ENCODE measurements around the gene PPP1R13B. TPM values are rescaled to one million over a fixed set of nuclear protein-coding genes. Genes with fewer than 3 reads are reported as not detected.
"Not testable (repeated sequence)": the region's sequence is repeated elsewhere in the genome, so short reads cannot be mapped to it uniquely, and the experiment has no call there.

PPP1R13B gene
- total and polyA plus RNA-seq, 2 experiments from 2014 or later: 88.5 to 124 TPM

- DNase-seq (ENCODE audit: low read depth in 1 of 2, low spot score in 1 of 2); H3K9me3 ChIP-seq (ENCODE audit: low read depth); H3K4me1 ChIP-seq (ENCODE audit: low read depth); H3K4me3 ChIP-seq; H3K27ac ChIP-seq; H3K27me3 ChIP-seq: not testable (repeated sequence)
- H3K36me3 ChIP-seq: peaks cover 56% of the 10 kb centered on the region
- TF ChIP-seq CTCF (IDR thresholded peaks at IDR 0.05; ENCODE audit: low read depth, low read length): peak; percentile 11
Observed at GRCh38 chr14:103793192-103793591, 54.2 kb downstream of the PPP1R13B start.

DNA sequence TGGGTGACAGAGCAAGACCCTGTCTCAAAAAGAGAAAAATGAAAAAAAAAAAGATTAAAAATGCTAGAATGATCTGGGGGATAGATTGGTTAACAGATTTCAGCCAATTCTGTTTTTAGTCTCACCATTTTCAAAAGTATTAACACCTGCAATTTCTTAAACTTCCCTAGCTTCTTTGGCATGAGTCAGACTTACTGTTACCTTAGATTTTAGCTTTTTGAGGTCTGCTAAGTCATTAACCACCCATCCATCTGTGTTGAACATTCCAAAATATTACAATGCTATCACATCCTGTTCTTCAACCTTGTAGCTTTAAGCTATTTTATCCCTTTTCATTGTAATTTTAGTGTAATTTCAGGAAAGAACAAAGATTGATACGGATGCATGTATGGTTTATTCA lies 59.3 kb downstream of the PPP1R13B start:
- Histone ChIP-seq H3K9me3 (ENCODE audit: low read depth) (no peaks in the 10 kb centered on the region), H3K27me3 (no peaks in the 10 kb centered on the region), H3K4me1 (ENCODE audit: low read depth) (no peaks in the 10 kb centered on the region), H3K4me3 (no peak overlapping the region), H3K27ac (no peak overlapping the region), H3K36me3 (peaks cover 57% of the 10 kb centered on the region)
- no peak for DNase-seq (ENCODE audit: low read depth in 1 of 2, low spot score in 1 of 2)
- TF ChIP-seq CTCF (IDR thresholded peaks at IDR 0.05; ENCODE audit: low read depth, low read length): no peak

DNA sequence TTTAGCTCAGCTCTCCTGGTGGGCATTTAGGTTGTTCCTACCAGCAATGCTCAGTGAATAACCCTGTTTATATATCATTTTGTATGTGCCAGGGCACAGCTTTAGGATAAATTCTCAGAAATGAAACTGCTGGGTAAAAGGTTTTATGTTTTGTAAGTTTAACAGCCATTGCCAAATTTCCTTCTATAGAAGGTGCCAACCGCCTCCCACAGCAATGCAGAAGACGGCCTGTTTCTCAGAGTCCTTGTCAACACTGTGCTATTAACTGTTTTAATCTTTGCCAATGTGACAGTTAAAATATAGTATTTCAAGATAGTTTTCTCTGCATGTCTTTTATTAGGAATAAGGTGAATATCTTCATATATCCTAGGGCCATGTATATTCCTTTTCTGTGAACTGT lies 65.0 kb downstream of the PPP1R13B start:
- Histone ChIP-seq H3K27me3 (no peaks in the 10 kb centered on the region), H3K4me1 (ENCODE audit: low read depth) (no peaks in the 10 kb centered on the region), H3K27ac (no peak overlapping the region), H3K9me3 (ENCODE audit: low read depth) (no peaks in the 10 kb centered on the region), H3K36me3 (peaks cover 49% of the 10 kb centered on the region), H3K4me3 (no peak overlapping the region)
- no peak for DNase-seq (ENCODE audit: low read depth in 1 of 2, low spot score in 1 of 2)
- no peak for TF ChIP-seq CTCF (IDR thresholded peaks at IDR 0.05; ENCODE audit: low read depth, low read length)

DNA sequence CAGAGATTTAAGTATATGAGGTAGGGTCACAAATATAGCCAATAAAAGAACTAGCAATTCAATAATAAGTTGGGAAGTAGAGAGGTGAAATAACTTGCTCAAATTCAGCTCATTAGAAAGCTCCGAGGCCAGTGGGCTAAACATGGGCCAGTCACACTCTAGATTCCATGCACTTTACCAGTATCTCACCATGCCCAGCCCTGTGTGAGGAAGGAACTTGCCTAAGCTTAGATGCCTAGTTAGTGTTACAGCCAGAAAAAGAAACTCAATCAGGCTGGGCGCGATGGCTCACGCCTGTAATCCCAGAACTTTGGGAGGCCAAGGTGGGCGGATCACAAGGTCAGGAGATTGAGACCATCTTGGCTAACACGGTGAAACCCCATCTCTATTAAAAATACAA lies 71.1 kb downstream of the PPP1R13B start:
- H3K27ac ChIP-seq; H3K9me3 ChIP-seq (ENCODE audit: low read depth); H3K4me1 ChIP-seq (ENCODE audit: low read depth); H3K4me3 ChIP-seq; H3K27me3 ChIP-seq; DNase-seq (ENCODE audit: low read depth in 1 of 2, low spot score in 1 of 2): not testable (repeated sequence)
- peaks cover 44% of the 10 kb centered on the region for H3K36me3 ChIP-seq

DNA sequence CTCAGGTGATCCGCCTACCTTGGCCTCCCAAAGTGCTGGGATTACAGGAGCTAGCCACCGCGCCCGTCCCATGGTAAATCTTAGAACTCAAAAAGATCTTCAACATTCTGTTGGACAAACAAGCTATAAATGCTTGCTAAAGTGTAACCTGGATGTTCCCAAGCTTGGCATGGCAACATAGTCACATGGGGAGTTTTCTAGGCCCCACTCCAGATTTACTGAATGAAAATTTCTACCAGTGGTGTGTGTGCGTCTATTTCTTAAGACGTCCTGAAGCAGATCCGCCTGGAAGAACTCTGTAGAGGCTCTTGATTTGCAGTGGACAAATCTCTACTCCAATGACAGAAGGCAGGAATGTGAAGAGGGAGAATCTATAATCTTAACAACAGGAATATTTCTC lies 71.9 kb downstream of the PPP1R13B start:
- no peak for TF ChIP-seq CTCF (IDR thresholded peaks at IDR 0.05; ENCODE audit: low read depth, low read length)
- no peaks in the 10 kb centered on the region for H3K9me3 ChIP-seq (ENCODE audit: low read depth)
- peaks cover 39% of the 10 kb centered on the region for H3K36me3 ChIP-seq
- H3K27ac ChIP-seq: peak overlapping the region; percentile 13
- no peaks in the 10 kb centered on the region for H3K4me1 ChIP-seq (ENCODE audit: low read depth)
- H3K4me3 ChIP-seq: no peak overlapping the region
- DNase-seq (ENCODE audit: low read depth in 1 of 2, low spot score in 1 of 2): no peak
- H3K27me3 ChIP-seq: no peaks in the 10 kb centered on the region

DNA sequence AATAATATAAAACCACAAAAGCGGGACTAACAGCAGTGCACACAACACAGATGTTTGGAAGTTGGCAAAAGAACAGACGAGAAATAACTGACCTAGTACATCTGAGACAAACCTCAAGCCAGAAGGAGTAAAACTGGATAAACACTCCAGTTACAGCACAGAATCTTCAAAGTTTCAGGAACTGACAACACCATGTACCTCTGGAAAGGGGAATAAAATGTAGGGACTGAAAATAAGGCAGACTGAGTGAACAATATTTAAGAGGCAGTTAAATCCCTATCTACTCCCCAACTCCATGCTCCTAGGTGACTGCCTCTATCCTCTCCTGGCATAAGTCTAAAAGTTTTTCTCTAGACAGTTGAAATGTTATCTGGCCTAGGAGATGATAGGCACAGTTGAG lies 73.9 kb downstream of the PPP1R13B start:
- peak overlapping the region; percentile 24 for H3K27ac ChIP-seq

More for the DNA sequence above, 73.9 kb downstream of the PPP1R13B start:
- DNase-seq (ENCODE audit: low read depth in 1 of 2, low spot score in 1 of 2): no peak
- H3K4me1 ChIP-seq (ENCODE audit: low read depth): no peaks in the 10 kb centered on the region
- peaks cover 35% of the 10 kb centered on the region for H3K36me3 ChIP-seq
- H3K4me3 ChIP-seq: no peak overlapping the region
- H3K27me3 ChIP-seq: no peaks in the 10 kb centered on the region
- no peaks in the 10 kb centered on the region for H3K9me3 ChIP-seq (ENCODE audit: low read depth)
- no peak for TF ChIP-seq CTCF (IDR thresholded peaks at IDR 0.05; ENCODE audit: low read depth, low read length)

Measured in cardiac muscle cell (in vitro differentiated cells and primary cell).